Fibroblast of lung (primary cell): Measurements from ENCODE around the gene PDZD2. TPM values are rescaled to one million over a fixed set of nuclear protein-coding genes. Genes with fewer than 3 reads are reported as not detected.

Source experiments
- DNase-seq, 2 donors: peaks; one replicate each; pipeline versions ENCODE4 v3.0.0 to v3.0.0-alpha.2; 2010; ENCODE audit warnings: low read depth in 2 of 2
- H2AFZ ChIP-seq: 2 replicates; pipeline ENCODE4 v1.5.1; 2012; ENCODE audit warnings: low read length, control low read depth, inconsistent platforms
- H3K27ac ChIP-seq: 2 replicates; pipeline ENCODE4 v1.5.1; 2011; ENCODE audit warnings: low read length, control low read depth; ENCODE audit not compliant: insufficient read depth
- H3K27me3 ChIP-seq: 2 replicates; pipeline ENCODE4 v1.5.1; 2011; ENCODE audit warnings: mild to moderate bottlenecking, low read length; ENCODE audit not compliant: control insufficient read depth, insufficient read depth
- H3K36me3 ChIP-seq: 2 replicates; pipeline ENCODE4 v1.5.1; 2011; ENCODE audit warnings: low read length; ENCODE audit not compliant: control insufficient read depth, insufficient read depth
- H3K4me1 ChIP-seq: 2 replicates; pipeline ENCODE4 v1.5.1; 2011; ENCODE audit warnings: low read length; ENCODE audit not compliant: control insufficient read depth, insufficient read depth; ENCODE audit errors: extremely low read depth
- H3K4me2 ChIP-seq: 2 replicates; pipeline ENCODE4 v1.5.1; 2011; ENCODE audit warnings: low read length, control low read depth; ENCODE audit not compliant: insufficient read depth; ENCODE audit errors: extremely low read depth
- H3K4me3 ChIP-seq, 4 experiments: fragments of 200-600 bp in 1 of 4; sonication (generic) in 1 of 4; replicated peaks in 1 of 4; 2 replicates each; pipeline ENCODE4 v1.5.1; 2011 to 2016; ENCODE audit warnings: low read length in 4 of 4, low read depth in 3 of 4, mild to moderate bottlenecking in 3 of 4, control low read depth in 2 of 4, inconsistent platforms in 1 of 4, mixed read lengths in 1 of 4; ENCODE audit not compliant: insufficient read depth in 1 of 4; ENCODE audit errors: control extremely low read depth in 1 of 4
- H3K79me2 ChIP-seq: 2 replicates; pipeline ENCODE4 v1.5.1; 2012; ENCODE audit warnings: mild to moderate bottlenecking, low read length, inconsistent platforms; ENCODE audit not compliant: control insufficient read depth, insufficient read depth
- H3K9ac ChIP-seq: 2 replicates; pipeline ENCODE4 v1.5.1; 2011; ENCODE audit warnings: mild to moderate bottlenecking, low read length, control low read depth; ENCODE audit not compliant: insufficient read depth
- H3K9me3 ChIP-seq: 2 replicates; pipeline ENCODE4 v1.5.1; 2012; ENCODE audit warnings: low read depth, low read length; ENCODE audit not compliant: control insufficient read depth, insufficient read depth
- H4K20me1 ChIP-seq: 2 replicates; pipeline ENCODE4 v1.5.1; 2011; ENCODE audit warnings: low read length; ENCODE audit not compliant: control insufficient read depth, insufficient read depth; ENCODE audit errors: extremely low read depth
- EZH2 ChIP-seq: IDR thresholded peaks from 2 replicates; pipeline ENCODE4 v1.5.1; 2012; ENCODE audit warnings: low read length, control low read depth, mild to moderate bottlenecking; ENCODE audit errors: missing control alignments
- polyA plus RNA-seq, 2 donors: library from polyadenylated mRNA; depleted of rRNA in 1 of 2; stranded (reverse) in 1 of 2; unstranded in 1 of 2; fragments of >200 nt; gene quantifications; 2 replicates each; pipeline ENCODE4 v1.2.1, GENCODE V29; 2011 to 2012; ENCODE audit warnings: missing spikeins in 1 of 2
- total RNA-seq: library from RNA; depleted of rRNA; stranded (reverse); fragments of >200 nt; gene quantifications from 2 replicates; pipeline ENCODE4 v1.2.1, GENCODE V29; 2014
- TF ChIP-seq, protein P1 (sequence below), 2 donors: IDR thresholded peaks in 1 of 2; conservative IDR thresholded peaks in 1 of 2; 1 replicate in 1 of 2; 2 replicates in 1 of 2; pipeline ENCODE4 v1.5.1; 2011 to 2012; ENCODE audit warnings: low read length in 2 of 2, control low read depth in 1 of 2, inconsistent platforms in 1 of 2, low read depth in 1 of 2, mild to moderate bottlenecking in 1 of 2

PDZD2 gene
- total and polyA plus RNA-seq, 2 donors (not counting 1 experiment from before 2014, with no cell fraction given) = 0.33 to 0.40 TPM

- no peaks in the 10 kb centered on the region for H4K20me1 ChIP-seq
- no peaks in the 10 kb centered on the region for H3K9me3 ChIP-seq
- H3K36me3 ChIP-seq = no peaks in the 10 kb centered on the region
- peaks cover 5% of the 10 kb centered on the region for H3K27me3 ChIP-seq
- TF ChIP-seq, protein P1, sequence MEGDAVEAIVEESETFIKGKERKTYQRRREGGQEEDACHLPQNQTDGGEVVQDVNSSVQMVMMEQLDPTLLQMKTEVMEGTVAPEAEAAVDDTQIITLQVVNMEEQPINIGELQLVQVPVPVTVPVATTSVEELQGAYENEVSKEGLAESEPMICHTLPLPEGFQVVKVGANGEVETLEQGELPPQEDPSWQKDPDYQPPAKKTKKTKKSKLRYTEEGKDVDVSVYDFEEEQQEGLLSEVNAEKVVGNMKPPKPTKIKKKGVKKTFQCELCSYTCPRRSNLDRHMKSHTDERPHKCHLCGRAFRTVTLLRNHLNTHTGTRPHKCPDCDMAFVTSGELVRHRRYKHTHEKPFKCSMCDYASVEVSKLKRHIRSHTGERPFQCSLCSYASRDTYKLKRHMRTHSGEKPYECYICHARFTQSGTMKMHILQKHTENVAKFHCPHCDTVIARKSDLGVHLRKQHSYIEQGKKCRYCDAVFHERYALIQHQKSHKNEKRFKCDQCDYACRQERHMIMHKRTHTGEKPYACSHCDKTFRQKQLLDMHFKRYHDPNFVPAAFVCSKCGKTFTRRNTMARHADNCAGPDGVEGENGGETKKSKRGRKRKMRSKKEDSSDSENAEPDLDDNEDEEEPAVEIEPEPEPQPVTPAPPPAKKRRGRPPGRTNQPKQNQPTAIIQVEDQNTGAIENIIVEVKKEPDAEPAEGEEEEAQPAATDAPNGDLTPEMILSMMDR (conservative IDR thresholded peaks at IDR 0.05 in 1 of 2, IDR thresholded peaks at IDR 0.05 in 1 of 2; ENCODE audit: low read depth in 1 of 2, low read length in 2 of 2) = no peak
- TF ChIP-seq EZH2 = no peak
- H3K4me2 ChIP-seq = no peak overlapping the region
- H3K27ac ChIP-seq = no peak overlapping the region
- H3K4me3 ChIP-seq = no peak overlapping the region
- no peaks in the 10 kb centered on the region for H3K79me2 ChIP-seq
- H3K4me1 ChIP-seq = no peaks in the 10 kb centered on the region
- no peak for DNase-seq
- no peak overlapping the region for H2AFZ ChIP-seq
- H3K9ac ChIP-seq = no peak overlapping the region
These were observed 130.6 kb downstream of the PDZD2 start for GRCh38 chr5:31769530-31769929.

GRCh38 chr5:31770132-31770720 is 131.3 kb downstream of the PDZD2 start:
- Histone ChIP-seq H3K4me1 (no peaks in the 10 kb centered on the region), H2AFZ (no peak overlapping the region), H4K20me1 (no peaks in the 10 kb centered on the region), H3K4me2 (no peak overlapping the region), H3K9me3 (no peaks in the 10 kb centered on the region), H3K27me3 (peaks cover 5% of the 10 kb centered on the region), H3K27ac (no peak overlapping the region), H3K9ac (no peak overlapping the region), H3K79me2 (no peaks in the 10 kb centered on the region), H3K4me3 (no peak overlapping the region), H3K36me3 (no peaks in the 10 kb centered on the region)
- TF ChIP-seq, protein P1 (conservative IDR thresholded peaks at IDR 0.05 in 1 of 2, IDR thresholded peaks at IDR 0.05 in 1 of 2; ENCODE audit: low read depth in 1 of 2, low read length in 2 of 2) = no peak
- TF ChIP-seq EZH2 = no peak
- DNase-seq = no peak

DNA sequence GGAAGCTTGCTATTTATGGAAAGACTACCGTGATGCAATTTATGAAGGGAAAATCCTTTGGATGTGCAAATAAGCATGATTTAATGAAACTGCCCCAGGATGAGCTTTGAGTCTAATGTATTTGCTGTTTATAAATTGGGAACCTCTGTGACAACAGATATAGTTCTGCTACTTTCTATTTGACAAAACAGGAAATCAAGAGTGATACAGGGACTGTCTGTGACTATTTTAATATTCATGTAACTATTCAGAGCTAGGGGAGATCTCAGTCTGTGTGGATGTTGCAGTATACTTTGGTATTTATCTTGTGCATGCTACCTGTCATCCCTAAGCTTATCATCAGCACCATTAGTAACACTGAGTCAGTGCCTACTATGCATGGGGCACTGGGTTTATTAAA is 132.1 kb downstream of the PDZD2 start:
- Histone ChIP-seq H3K79me2 (no peaks in the 10 kb centered on the region), H3K27me3 (peaks cover 5% of the 10 kb centered on the region), H2AFZ (no peak overlapping the region), H3K27ac (no peak overlapping the region), H3K9me3 (no peaks in the 10 kb centered on the region), H3K4me2 (no peak overlapping the region), H3K36me3 (no peaks in the 10 kb centered on the region), H3K4me3 (no peak overlapping the region), H3K4me1 (no peaks in the 10 kb centered on the region), H4K20me1 (no peaks in the 10 kb centered on the region), H3K9ac (no peak overlapping the region)
- DNase-seq = no peak
- TF ChIP-seq EZH2 = no peak
- TF ChIP-seq, protein P1 (conservative IDR thresholded peaks at IDR 0.05 in 1 of 2, IDR thresholded peaks at IDR 0.05 in 1 of 2; ENCODE audit: low read depth in 1 of 2, low read length in 2 of 2) = no peak
